COLO668 (cell line): ENCODE data around the gene FCAMR.

Experiments
- DNase-seq: peaks from one replicate; lab custom pipeline; 2025; ENCODE audit not compliant: unreplicated experiment; lab: John Stamatoyannopoulos, UW

Gene FCAMR

GRCh38 chr1:206912445-206913095, 57.7 kb downstream of the FCAMR start:
- peak; percentile 71 for DNase-seq

DNA sequence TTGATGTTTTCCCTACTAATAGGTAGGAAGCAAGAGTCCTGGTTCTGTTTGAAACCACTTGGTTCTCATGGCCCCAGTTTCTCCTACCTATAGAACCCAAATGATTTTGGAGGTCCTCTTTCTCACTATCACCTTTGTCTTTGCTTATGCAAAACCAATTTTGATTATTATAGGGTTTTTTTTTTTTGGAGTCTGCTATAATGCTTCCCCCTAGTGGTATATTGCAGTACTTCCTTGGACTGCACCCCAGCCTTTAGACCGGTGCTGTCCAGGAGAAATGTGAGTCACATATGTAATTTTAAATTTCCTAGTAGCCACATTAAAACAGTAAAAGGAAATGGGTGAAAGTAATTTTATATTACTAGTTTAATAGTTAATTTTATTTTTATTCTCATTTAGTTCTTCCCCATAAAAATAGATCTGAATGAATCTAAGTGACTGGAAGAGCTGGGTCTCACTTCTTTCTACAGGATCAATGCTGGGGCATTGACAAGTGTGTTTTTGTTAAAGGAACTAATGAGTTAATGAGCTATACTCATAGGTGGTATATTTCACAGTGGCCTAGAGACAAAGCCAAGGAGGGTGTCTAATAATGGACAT, 59.1 kb downstream of the FCAMR start:
- DNase-seq = peak; percentile 32

GRCh38 chr1:206909883-206910318, 60.4 kb downstream of the FCAMR start:
- no peak for DNase-seq

DNA sequence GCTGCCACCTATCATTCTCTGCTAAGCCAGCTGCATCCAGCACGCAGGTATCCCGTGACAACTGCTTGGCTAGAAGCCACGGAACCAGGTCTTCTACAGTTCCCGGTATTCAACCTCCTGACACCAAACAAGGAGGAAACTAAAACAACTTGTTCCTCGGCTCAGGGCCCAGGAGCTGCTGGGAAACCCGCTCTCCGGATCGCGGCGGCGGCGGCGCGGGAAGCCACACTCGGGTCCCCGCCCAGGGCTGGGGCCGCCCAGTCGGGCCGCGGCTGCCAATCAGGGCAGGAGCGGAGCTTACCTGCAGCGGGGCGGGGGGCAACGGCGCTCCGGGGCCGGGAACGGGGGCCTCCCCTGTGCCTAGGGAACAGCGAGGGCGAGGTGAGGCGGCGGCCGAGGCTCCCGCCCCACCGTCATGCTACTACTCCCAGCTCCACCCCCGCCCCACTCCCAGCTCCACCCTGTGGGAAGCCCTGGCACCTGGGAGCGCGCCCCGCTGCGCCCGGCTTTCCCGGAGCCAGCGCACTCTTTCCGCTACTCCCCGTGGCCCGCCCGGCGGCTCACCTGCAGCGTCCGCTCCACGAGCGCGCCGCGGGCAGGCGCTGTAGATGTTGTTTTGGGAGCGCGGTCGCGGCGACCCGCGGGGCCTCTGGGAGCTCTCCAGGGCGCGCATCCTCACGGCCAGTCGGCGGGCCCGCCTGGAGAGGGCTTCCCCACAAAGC, 60.9 kb downstream of the FCAMR start:
- DNase-seq = peak; percentile 97

DNA sequence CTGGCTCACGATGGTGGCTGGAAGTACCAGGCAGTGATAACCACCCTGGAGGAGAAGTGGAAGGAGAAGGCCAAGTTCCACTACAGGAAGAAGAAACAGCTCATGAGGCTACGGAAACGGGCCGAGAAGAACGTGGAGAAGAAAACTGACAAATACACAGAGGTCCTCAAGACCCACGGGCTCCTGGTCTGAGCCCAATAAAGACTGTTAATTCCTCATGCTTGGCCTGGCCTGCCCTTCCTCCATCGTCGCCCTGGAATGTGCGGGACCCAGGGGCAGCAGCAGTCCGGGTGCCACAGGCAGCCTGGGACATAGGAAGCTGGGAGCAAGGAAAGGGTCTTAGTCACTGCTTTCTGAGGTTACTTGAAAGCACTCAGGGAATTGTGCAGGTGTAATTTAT, 62.2 kb downstream of the FCAMR start:
- no peak for DNase-seq
